Activated CD8-positive, alpha-beta T cell treated with anti-CD3 and anti-CD28 coated beads for 36 hours (primary cell): ENCODE data around the gene DLGAP1. TPM values are rescaled to one million over a fixed set of nuclear protein-coding genes. Genes with fewer than 3 reads are reported as not detected.

Experiments
- ATAC-seq: fragments of 200-7000 bp; cut with Tn5 transposase; one replicate; pipeline ENCODE4 v1.10.0; 2021; ENCODE audit warnings: mild to moderate bottlenecking, moderate library complexity
- CTCF ChIA-PET: fragments of 350-600 bp; sonication (Branson Sonifier 250); formaldehyde crosslinking; loops from one replicate; lab custom pipeline; 2021; ENCODE audit warnings: antibody characterized with exemption; lab: Charles Lee
- POLR2A ChIA-PET: fragments of 350-600 bp; sonication (Branson Sonifier 250); formaldehyde crosslinking; loops from one replicate; lab custom pipeline; 2021; ENCODE audit warnings: antibody characterized with exemption; lab: Charles Lee
- DNase-seq: peaks from one replicate; pipeline ENCODE4 v3.0.0-alpha.2; 2020
- H3K27ac Mint-ChIP-seq: one replicate; pipeline ENCODE4 v1.8.0; 2021; ENCODE audit warnings: mild to moderate bottlenecking, mixed read lengths
- H3K27me3 Mint-ChIP-seq: one replicate; pipeline ENCODE4 v1.8.0; 2021; ENCODE audit warnings: mixed read lengths
- H3K36me3 Mint-ChIP-seq: one replicate; pipeline ENCODE4 v1.8.0; 2021; ENCODE audit warnings: low read depth, mixed read lengths
- H3K4me1 Mint-ChIP-seq: one replicate; pipeline ENCODE4 v1.8.0; 2021; ENCODE audit warnings: low read depth, mixed read lengths
- H3K4me3 Mint-ChIP-seq: one replicate; pipeline ENCODE4 v1.8.0; 2021; ENCODE audit warnings: mild to moderate bottlenecking, moderate library complexity, mixed read lengths
- H3K9me3 Mint-ChIP-seq: one replicate; pipeline ENCODE4 v1.8.0; 2021; ENCODE audit warnings: mixed read lengths
- CTCF ChIP-seq: fragments of 200-600 bp; IDR thresholded peaks from one replicate; pipeline ENCODE4 v1.8.0; 2022; ENCODE audit warnings: antibody characterized with exemption, mild to moderate bottlenecking
- intact Hi-C: fragments of 100-400 bp; cut with micrococcal nuclease; formaldehyde crosslinking; loops from one replicate; pipeline ENCODE4 v1.10.0; 2022
- total RNA-seq, 2 experiments: library from RNA; stranded (reverse); gene quantifications; one replicate each; pipeline ENCODE4 v1.2.3, GENCODE V29; 2021

The DLGAP1 gene
- total RNA-seq, 2 experiments from 2014 or later: not detected

DNA sequence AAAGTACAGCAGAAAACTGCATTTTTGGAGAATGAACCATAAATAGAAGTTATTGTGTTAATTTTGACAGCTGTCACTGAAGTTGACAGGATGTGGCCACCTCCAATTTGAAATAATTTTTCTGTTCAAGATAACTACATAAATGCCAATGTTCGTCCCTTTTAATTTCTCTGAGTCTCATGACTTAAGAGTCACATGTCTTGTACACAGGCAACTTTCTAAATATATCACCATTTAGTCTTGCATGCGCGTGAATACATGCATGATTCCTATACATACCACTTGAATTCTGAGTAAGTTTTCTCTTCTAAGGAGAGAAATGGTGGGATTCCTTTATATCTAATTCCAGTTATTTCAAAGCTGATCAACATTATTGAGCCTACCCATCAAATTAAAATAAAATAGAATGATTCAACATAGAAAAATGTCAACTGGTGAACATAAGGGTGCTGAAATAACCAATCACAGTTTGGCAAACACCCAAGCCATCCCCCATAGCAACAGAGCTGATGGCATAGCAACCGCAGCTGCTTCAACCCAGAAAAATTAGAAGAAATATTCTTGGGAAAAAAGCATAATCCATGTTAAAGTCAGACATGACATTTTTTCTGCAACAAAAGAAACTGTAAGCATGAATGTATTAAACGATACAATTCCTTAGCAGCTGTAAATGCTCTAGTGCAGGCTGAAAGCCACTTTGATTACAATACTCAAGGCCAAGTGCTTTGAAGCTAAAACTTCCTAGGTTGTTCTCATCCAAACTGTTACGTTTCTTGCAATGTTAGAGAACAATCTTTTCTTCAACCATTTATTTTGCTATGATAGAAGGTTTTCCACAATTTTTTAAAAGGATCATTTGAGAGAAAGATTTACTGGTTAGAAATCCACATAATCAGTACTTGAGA, 282.7 kb downstream of the DLGAP1 start:
- Mint-ChIP-seq H3K27me3 (no peaks in the 10 kb centered on the region), H3K9me3 (no peaks in the 10 kb centered on the region), H3K4me3 (no peak overlapping the region), H3K36me3 (no peaks in the 10 kb centered on the region), H3K27ac (no peak overlapping the region), H3K4me1 (no peaks in the 10 kb centered on the region)
- POLR2A ChIA-PET: no interaction called here
- no peak for TF ChIP-seq CTCF
- ATAC-seq: no peak
- intact Hi-C loops: no loop called here
- CTCF ChIA-PET: no interaction called here
- DNase-seq: no peak

GRCh38 chr18:4157352-4157751, 297.8 kb downstream of the DLGAP1 start:
- CTCF ChIA-PET: no interaction called here
- intact Hi-C loops: no loop called here
- H3K9me3 Mint-ChIP-seq: peaks cover 4% of the 10 kb centered on the region
- no peak for TF ChIP-seq CTCF
- H3K27ac Mint-ChIP-seq: no peak overlapping the region
- POLR2A ChIA-PET: no interaction called here
- ATAC-seq: no peak
- no peak overlapping the region for H3K4me3 Mint-ChIP-seq
- DNase-seq: no peak
- H3K27me3 Mint-ChIP-seq: no peaks in the 10 kb centered on the region
- no peaks in the 10 kb centered on the region for H3K4me1 Mint-ChIP-seq
- no peaks in the 10 kb centered on the region for H3K36me3 Mint-ChIP-seq

- no peak for TF ChIP-seq CTCF
- POLR2A ChIA-PET: no interaction called here
- no peaks in the 10 kb centered on the region for H3K9me3 Mint-ChIP-seq
- no peak for ATAC-seq
- no peaks in the 10 kb centered on the region for H3K36me3 Mint-ChIP-seq
- peaks cover 1% of the 10 kb centered on the region for H3K27me3 Mint-ChIP-seq
- no peaks in the 10 kb centered on the region for H3K4me1 Mint-ChIP-seq
- no peak for DNase-seq
- intact Hi-C loops: no loop called here
- H3K4me3 Mint-ChIP-seq: no peak overlapping the region
- CTCF ChIA-PET: no interaction called here
- no peak overlapping the region for H3K27ac Mint-ChIP-seq
Observed at GRCh38 chr18:4146797-4147196, 308.3 kb downstream of the DLGAP1 start.

DNA sequence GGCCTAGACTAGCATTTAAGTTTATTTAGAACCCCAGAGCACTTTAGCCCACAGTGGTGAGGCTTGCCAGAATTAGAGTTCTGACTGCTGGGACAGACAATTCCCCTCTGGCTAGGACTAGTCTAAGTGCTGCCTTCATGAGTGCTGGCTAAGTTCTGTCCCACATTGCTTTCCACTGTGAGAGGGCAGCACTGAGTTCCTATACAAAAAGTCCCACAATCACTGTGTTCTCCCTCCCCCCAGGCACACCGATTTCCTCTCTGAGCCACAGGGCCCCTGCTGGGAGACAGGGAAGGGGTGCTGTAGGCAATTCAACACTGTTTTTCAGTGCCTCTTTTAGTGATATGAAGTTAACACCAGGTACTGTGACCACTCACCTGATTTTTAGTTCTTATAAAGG, 310.9 kb downstream of the DLGAP1 start:
- intact Hi-C loops: no loop called here
- TF ChIP-seq CTCF: no peak
- ChIA-PET POLR2A (no interaction called here), CTCF (no interaction called here)
- Mint-ChIP-seq H3K9me3 (peaks cover 3% of the 10 kb centered on the region), H3K27me3 (peaks cover 5% of the 10 kb centered on the region), H3K36me3 (no peaks in the 10 kb centered on the region), H3K4me3 (no peak overlapping the region), H3K4me1 (no peaks in the 10 kb centered on the region), H3K27ac (no peak overlapping the region)
- ATAC-seq (no peak), DNase-seq (no peak)

DNA sequence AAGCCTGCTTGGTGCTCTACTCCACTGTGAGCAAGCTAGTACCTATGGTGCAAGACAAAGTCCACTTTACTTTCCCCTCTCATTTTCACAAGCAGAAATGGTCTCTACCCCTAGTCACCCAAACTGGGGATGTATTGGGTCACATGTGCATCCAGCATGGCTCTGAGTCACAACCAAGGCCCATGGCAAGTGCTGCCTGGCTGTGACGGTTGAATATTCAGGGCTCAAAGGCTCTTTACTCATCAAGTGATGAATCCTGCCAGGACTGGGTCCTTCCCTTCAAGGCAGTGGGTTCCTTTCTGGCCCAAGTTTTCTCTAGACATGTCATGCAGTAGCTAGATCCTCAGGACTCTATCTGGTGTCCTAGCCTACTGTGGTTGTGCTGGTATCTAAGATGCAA, 311.5 kb downstream of the DLGAP1 start:
- Mint-ChIP-seq H3K4me1 (no peaks in the 10 kb centered on the region), H3K9me3 (peaks cover 3% of the 10 kb centered on the region), H3K4me3 (no peak overlapping the region), H3K27ac (no peak overlapping the region), H3K36me3 (no peaks in the 10 kb centered on the region), H3K27me3 (peaks cover 5% of the 10 kb centered on the region)
- ChIA-PET CTCF (no interaction called here), POLR2A (no interaction called here)
- ATAC-seq: no peak
- TF ChIP-seq CTCF: no peak
- intact Hi-C loops: no loop called here
- no peak for DNase-seq
